ENCODE data around the gene IPO7.

DNA sequence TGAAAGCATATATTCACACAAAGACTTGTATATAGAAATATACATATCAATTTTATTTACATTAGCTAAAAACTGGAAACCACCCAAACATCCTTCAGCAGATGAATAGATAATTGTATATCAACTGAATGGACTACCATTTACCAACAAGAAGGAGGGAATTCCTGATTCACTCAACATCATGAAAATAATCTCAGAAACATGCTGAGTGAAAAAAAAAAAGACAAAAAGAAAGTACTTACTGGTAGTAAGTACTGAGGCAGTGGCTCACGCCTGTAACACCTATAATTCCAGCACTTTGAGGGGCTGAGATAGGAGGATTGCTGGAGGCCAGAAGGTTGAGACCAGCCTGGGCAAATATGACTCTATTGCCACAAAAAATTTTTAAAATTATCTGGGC is 7.4 kb upstream of the IPO7 start:
- TF ChIP-seq, protein P1, sequence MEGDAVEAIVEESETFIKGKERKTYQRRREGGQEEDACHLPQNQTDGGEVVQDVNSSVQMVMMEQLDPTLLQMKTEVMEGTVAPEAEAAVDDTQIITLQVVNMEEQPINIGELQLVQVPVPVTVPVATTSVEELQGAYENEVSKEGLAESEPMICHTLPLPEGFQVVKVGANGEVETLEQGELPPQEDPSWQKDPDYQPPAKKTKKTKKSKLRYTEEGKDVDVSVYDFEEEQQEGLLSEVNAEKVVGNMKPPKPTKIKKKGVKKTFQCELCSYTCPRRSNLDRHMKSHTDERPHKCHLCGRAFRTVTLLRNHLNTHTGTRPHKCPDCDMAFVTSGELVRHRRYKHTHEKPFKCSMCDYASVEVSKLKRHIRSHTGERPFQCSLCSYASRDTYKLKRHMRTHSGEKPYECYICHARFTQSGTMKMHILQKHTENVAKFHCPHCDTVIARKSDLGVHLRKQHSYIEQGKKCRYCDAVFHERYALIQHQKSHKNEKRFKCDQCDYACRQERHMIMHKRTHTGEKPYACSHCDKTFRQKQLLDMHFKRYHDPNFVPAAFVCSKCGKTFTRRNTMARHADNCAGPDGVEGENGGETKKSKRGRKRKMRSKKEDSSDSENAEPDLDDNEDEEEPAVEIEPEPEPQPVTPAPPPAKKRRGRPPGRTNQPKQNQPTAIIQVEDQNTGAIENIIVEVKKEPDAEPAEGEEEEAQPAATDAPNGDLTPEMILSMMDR (IDR thresholded peaks at IDR 0.05), result no peak
- TF ChIP-seq POLR2AphosphoS5 (IDR thresholded peaks at IDR 0.05) (no peak), POLR2A (IDR thresholded peaks at IDR 0.05) (no peak)

All from upper lobe of left lung (tissue), 4 donors.